Caco-2 (cell line): Measurements from ENCODE around the gene CEP112. TPM values are rescaled to one million over a fixed set of nuclear protein-coding genes. Genes with fewer than 3 reads are reported as not detected.

Source experiments
- BruUV-seq: library from RNA; stranded (reverse); fragments of 400-500 nt; replicated peaks from 2 replicates; lab custom pipeline; 2021; lab: Mats Ljungman, UMichigan
- CTCF ChIA-PET: fragments of 300-600 bp; sonication (Branson Sonifier 250); formaldehyde crosslinking; loops from one replicate; lab custom pipeline; 2022; ENCODE audit warnings: antibody characterized with exemption; lab: Charles Lee
- POLR2A ChIA-PET: fragments of 300-600 bp; sonication (Branson Sonifier 250); formaldehyde crosslinking; loops from one replicate; lab custom pipeline; 2022; ENCODE audit warnings: antibody characterized with exemption; lab: Charles Lee
- DNase-seq, 2 experiments: peaks; one replicate each; pipeline versions ENCODE4 v3.0.0 to v3.0.0-alpha.2; 2020 to 2022
- H3K27me3 ChIP-seq: replicated peaks from 2 replicates; pipeline ENCODE4 v1.6.0; 2011; ENCODE audit warnings: low read length; ENCODE audit not compliant: control insufficient read depth, insufficient read depth
- H3K36me3 ChIP-seq: 2 replicates; pipeline ENCODE4 v1.5.1; 2011; ENCODE audit warnings: low read length; ENCODE audit not compliant: control insufficient read depth, insufficient read depth
- H3K4me1 ChIP-seq: fragments of 250-450 bp; sonication (Bioruptor Pico); 2 replicates; pipeline ENCODE4 v1.5.1; 2020; ENCODE audit warnings: mild to moderate bottlenecking
- H3K4me3 ChIP-seq: 2 replicates; pipeline ENCODE4 v1.5.1; 2011; ENCODE audit warnings: low read depth, mild to moderate bottlenecking, control low read depth, low read length
- H3K9me3 ChIP-seq: fragments of 250-450 bp; sonication (Bioruptor Pico); 2 replicates; pipeline ENCODE4 v1.5.1; 2020; ENCODE audit warnings: mild to moderate bottlenecking, moderate library complexity
- H3K27ac Mint-ChIP-seq: one replicate; pipeline ENCODE4 v1.8.0; 2022; ENCODE audit warnings: mixed read lengths; ENCODE audit not compliant: unreplicated experiment
- H3K27me3 Mint-ChIP-seq: one replicate; pipeline ENCODE4 v1.8.0; 2022; ENCODE audit warnings: mixed read lengths; ENCODE audit not compliant: insufficient read depth, unreplicated experiment
- H3K36me3 Mint-ChIP-seq: one replicate; pipeline ENCODE4 v1.8.0; 2022; ENCODE audit warnings: mild to moderate bottlenecking, mixed read lengths; ENCODE audit not compliant: insufficient read depth, unreplicated experiment
- H3K4me1 Mint-ChIP-seq: one replicate; pipeline ENCODE4 v1.8.0; 2022; ENCODE audit warnings: low read depth, mixed read lengths; ENCODE audit not compliant: unreplicated experiment
- H3K4me3 Mint-ChIP-seq: one replicate; pipeline ENCODE4 v1.8.0; 2022; ENCODE audit warnings: mild to moderate bottlenecking, moderate library complexity, mixed read lengths; ENCODE audit not compliant: unreplicated experiment
- H3K9me3 Mint-ChIP-seq: one replicate; pipeline ENCODE4 v1.8.0; 2022; ENCODE audit warnings: mixed read lengths; ENCODE audit not compliant: unreplicated experiment
- intact Hi-C: fragments of 100-400 bp; cut with micrococcal nuclease; formaldehyde crosslinking; loops from one replicate; pipeline ENCODE4 v1.10.0; 2022; ENCODE audit not compliant: unreplicated experiment
- total RNA-seq: library from RNA; stranded (reverse); gene quantifications from 2 replicates; pipeline ENCODE4 v1.2.3, GENCODE V29; 2022
- TF ChIP-seq, protein P1 (sequence below), 2 experiments: fragments of 200-600 bp in 1 of 2; IDR thresholded peaks; 1 replicate in 1 of 2; 2 replicates in 1 of 2; pipeline versions ENCODE4 v1.5.1 to v1.8.0; 2011 to 2022; ENCODE audit warnings: antibody characterized with exemption in 1 of 2, control low read depth in 1 of 2, inconsistent platforms in 1 of 2, low read depth in 1 of 2, low read length in 1 of 2, mild to moderate bottlenecking in 1 of 2, moderate library complexity in 1 of 2; ENCODE audit not compliant: insufficient read depth in 1 of 2, severe bottlenecking in 1 of 2, unreplicated experiment in 1 of 2

Gene CEP112
- total RNA-seq, 1 experiment from 2014 or later, result 4.7 TPM

- Mint-ChIP-seq H3K27ac (no peak overlapping the region), H3K4me3 (no peak overlapping the region), H3K27me3 (no peaks in the 10 kb centered on the region), H3K9me3 (peaks cover 11% of the 10 kb centered on the region), H3K36me3 (peaks cover 4% of the 10 kb centered on the region), H3K4me1 (peaks cover 19% of the 10 kb centered on the region)
- H3K4me1 ChIP-seq, result peaks cover 13% of the 10 kb centered on the region
- no peak overlapping the region for H3K4me3 ChIP-seq
- ChIA-PET CTCF (no interaction called here), POLR2A (no interaction called here)
- no peaks in the 10 kb centered on the region for H3K27me3 ChIP-seq
- no peaks in the 10 kb centered on the region for H3K9me3 ChIP-seq
- no peaks in the 10 kb centered on the region for H3K36me3 ChIP-seq
- intact Hi-C loops, result no loop called here
- TF ChIP-seq, protein P1, sequence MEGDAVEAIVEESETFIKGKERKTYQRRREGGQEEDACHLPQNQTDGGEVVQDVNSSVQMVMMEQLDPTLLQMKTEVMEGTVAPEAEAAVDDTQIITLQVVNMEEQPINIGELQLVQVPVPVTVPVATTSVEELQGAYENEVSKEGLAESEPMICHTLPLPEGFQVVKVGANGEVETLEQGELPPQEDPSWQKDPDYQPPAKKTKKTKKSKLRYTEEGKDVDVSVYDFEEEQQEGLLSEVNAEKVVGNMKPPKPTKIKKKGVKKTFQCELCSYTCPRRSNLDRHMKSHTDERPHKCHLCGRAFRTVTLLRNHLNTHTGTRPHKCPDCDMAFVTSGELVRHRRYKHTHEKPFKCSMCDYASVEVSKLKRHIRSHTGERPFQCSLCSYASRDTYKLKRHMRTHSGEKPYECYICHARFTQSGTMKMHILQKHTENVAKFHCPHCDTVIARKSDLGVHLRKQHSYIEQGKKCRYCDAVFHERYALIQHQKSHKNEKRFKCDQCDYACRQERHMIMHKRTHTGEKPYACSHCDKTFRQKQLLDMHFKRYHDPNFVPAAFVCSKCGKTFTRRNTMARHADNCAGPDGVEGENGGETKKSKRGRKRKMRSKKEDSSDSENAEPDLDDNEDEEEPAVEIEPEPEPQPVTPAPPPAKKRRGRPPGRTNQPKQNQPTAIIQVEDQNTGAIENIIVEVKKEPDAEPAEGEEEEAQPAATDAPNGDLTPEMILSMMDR (IDR thresholded peaks at IDR 0.05; ENCODE audit: insufficient read depth in 1 of 2, low read depth in 1 of 2, low read length in 1 of 2, severe bottlenecking in 1 of 2, unreplicated experiment in 1 of 2), result no peak
- no TSS peak for BruUV-seq
- DNase-seq, result no peak
Measured at GRCh38 chr17:65787503-65787902, 404.4 kb downstream of the CEP112 start.

DNA sequence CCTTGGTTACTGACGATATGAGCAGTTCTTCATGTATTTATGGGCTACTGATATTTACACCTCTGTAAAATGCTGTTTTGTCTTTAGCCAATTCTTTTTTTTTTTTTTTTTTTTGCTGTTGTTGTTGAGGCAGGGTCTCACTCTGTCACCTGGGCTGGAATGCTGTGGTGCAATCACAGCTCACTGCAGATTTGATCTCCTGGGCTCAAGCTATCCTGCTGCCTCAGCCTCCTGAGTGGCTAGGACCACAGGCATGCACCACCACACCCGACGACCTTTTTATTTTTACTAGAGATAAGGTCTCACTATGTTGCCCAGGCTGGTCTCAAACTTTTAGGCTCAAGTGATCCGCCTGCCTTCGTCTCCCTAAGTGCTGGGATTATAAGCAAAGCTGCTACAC is 405.5 kb downstream of the CEP112 start:
- Mint-ChIP-seq H3K4me3 (no peak overlapping the region), H3K9me3 (peaks cover 18% of the 10 kb centered on the region), H3K4me1 (peaks cover 19% of the 10 kb centered on the region), H3K27ac (no peak overlapping the region), H3K27me3 (no peaks in the 10 kb centered on the region), H3K36me3 (peaks cover 4% of the 10 kb centered on the region)
- BruUV-seq, result no TSS peak
- POLR2A ChIA-PET, result no interaction called here
- peaks cover 13% of the 10 kb centered on the region for H3K4me1 ChIP-seq
- no peaks in the 10 kb centered on the region for H3K36me3 ChIP-seq
- intact Hi-C loops, result no loop called here
- TF ChIP-seq, protein P1 (IDR thresholded peaks at IDR 0.05; ENCODE audit: insufficient read depth in 1 of 2, low read depth in 1 of 2, low read length in 1 of 2, severe bottlenecking in 1 of 2, unreplicated experiment in 1 of 2), result no peak
- no peak overlapping the region for H3K4me3 ChIP-seq
- H3K9me3 ChIP-seq, result no peaks in the 10 kb centered on the region
- no peak for DNase-seq
- H3K27me3 ChIP-seq, result no peaks in the 10 kb centered on the region
- CTCF ChIA-PET, result no interaction called here

DNA sequence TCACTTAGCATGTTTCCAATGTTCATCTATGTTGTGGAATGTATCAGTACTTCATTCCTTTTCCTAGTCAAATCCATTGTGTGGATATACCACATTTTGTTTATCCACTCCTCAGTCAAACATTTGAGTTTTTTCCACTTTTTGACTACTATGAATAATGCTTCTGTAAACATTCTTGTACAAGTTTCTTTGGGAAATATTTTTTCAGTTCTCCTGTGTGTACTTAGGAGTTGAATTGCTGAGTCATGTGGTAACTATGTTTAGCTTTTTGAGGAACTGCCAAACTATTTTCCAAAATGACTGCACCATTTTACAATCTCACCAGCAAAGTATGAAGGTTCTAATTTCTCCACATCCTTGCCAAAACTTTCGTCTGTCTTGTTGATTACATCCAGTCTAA is 406.8 kb downstream of the CEP112 start:
- peaks cover 19% of the 10 kb centered on the region for H3K4me1 Mint-ChIP-seq
- peaks cover 4% of the 10 kb centered on the region for H3K36me3 Mint-ChIP-seq
- peak overlapping the region; percentile 20 for H3K27ac Mint-ChIP-seq
- peaks cover 20% of the 10 kb centered on the region for H3K9me3 Mint-ChIP-seq
- DNase-seq, result peak in 1 of 2 experiments; percentile 8
- H3K27me3 Mint-ChIP-seq, result no peaks in the 10 kb centered on the region
- no peak overlapping the region for H3K4me3 ChIP-seq
- peaks cover 13% of the 10 kb centered on the region for H3K4me1 ChIP-seq
- no peaks in the 10 kb centered on the region for H3K27me3 ChIP-seq
- intact Hi-C loops, result no loop called here
- H3K4me3 Mint-ChIP-seq, result peak overlapping the region; percentile 1
- ChIA-PET CTCF (no interaction called here), POLR2A (no interaction called here)
- no peaks in the 10 kb centered on the region for H3K9me3 ChIP-seq
- no peaks in the 10 kb centered on the region for H3K36me3 ChIP-seq
- no TSS peak for BruUV-seq
- TF ChIP-seq, protein P1 (IDR thresholded peaks at IDR 0.05; ENCODE audit: insufficient read depth in 1 of 2, low read depth in 1 of 2, low read length in 1 of 2, severe bottlenecking in 1 of 2, unreplicated experiment in 1 of 2), result no peak
